Psoas muscle (tissue), 8 donors: ENCODE data around the gene HOXD1. TPM values are rescaled to one million over a fixed set of nuclear protein-coding genes. Genes with fewer than 3 reads are reported as not detected.

ENCODE experiments used
- ATAC-seq, 4 donors: fragments of 200-7000 bp; cut with Tn5 transposase; one replicate each; pipeline ENCODE4 v1.9.1; 2020; ENCODE audit warnings: moderate library complexity in 3 of 4, mild to moderate bottlenecking in 2 of 4
- DNase-seq, 2 donors: peaks; one replicate each; pipeline ENCODE4 v3.0.0-alpha.2; 2020
- H3K27ac ChIP-seq: fragments of 200-600 bp; one replicate; pipeline ENCODE4 v1.8.0; 2022
- H3K27me3 ChIP-seq, 3 donors: fragments of 200-600 bp in 1 of 3; one replicate each; pipeline versions ENCODE4 v1.6.1 to v1.8.0; 2013 to 2022; ENCODE audit warnings: low read length in 2 of 3, mild to moderate bottlenecking in 2 of 3, moderate library complexity in 1 of 3; ENCODE audit not compliant: insufficient read depth in 3 of 3
- H3K36me3 ChIP-seq, 2 donors: fragments of 200-600 bp in 1 of 2; one replicate each; pipeline versions ENCODE4 v1.6.1 to v1.8.0; 2013 to 2022; ENCODE audit warnings: low read depth in 1 of 2, mild to moderate bottlenecking in 1 of 2, moderate library complexity in 1 of 2; ENCODE audit not compliant: insufficient read depth in 1 of 2
- H3K4me1 ChIP-seq: fragments of 200-600 bp; one replicate; pipeline ENCODE4 v1.8.0; 2022
- H3K4me3 ChIP-seq: fragments of 200-600 bp; one replicate; pipeline ENCODE4 v1.8.0; 2022; ENCODE audit warnings: mild to moderate bottlenecking
- H3K9me3 ChIP-seq: fragments of 200-600 bp; one replicate; pipeline ENCODE4 v1.8.0; 2022
- CTCF ChIP-seq: fragments of 200-600 bp; IDR thresholded peaks from one replicate; pipeline ENCODE4 v1.8.0; 2022; ENCODE audit warnings: antibody characterized with exemption
- whole genome bisulfite sequencing, 3 donors: extraction: QIAGEN DNeasy Blood & Tissue Kit; methylation state at CpG; one replicate each; pipeline versions ENCODE4 v1.1.6 to v1.1.7; 2013; 5-methylcytosine and 5-hydroxymethylcytosine counted together
- intact Hi-C, 2 donors: fragments of 100-400 bp; cut with DNase I; formaldehyde crosslinking; loops; one replicate each; pipeline versions ENCODE4 v1.11.0 to v1.14.2; 2022
- polyA plus RNA-seq, 3 donors: library from polyadenylated mRNA; stranded (reverse); fragments of 200-250 nt; gene quantifications; one replicate each; pipeline ENCODE4 v1.2.3, GENCODE V29; 2013
- total RNA-seq, 4 donors: library from RNA; stranded (reverse); fragmentation: NEBNext Ultra II Directional in 2 of 4; extraction: Animal tissue kit (Norgen Biotek cat#: 25700) in 2 of 4; gene quantifications; one replicate each; pipeline versions ENCODE4 v1.2.1 to v1.2.4, GENCODE V29; 2021 to 2023
- donor health status: healthy with polysubstance abuse.
- donor health status: DM: no; HTN: no; CAD: no; lungs with moderate emphysema.
- donor health status: Bipolar disorder and iron deficiency.
- donor health status: healthy.
- donor health status: DM: yes; HTN: yes; CAD: no.
- donor health status: DM: no; HTN: no; CAD: no.
- donor health status: DM: no; HTN: no; CAD: no.
- donor health status: DM: yes; HTN: yes; CAD: no.

Gene HOXD1
- total and polyA plus RNA-seq, 7 donors = 0.12 to 0.79 (median 0.16) TPM; not detected in 3

GRCh38 chr2:176149481-176149938 is 39.0 kb upstream of the HOXD1 start:
- DNase-seq (no peak), ATAC-seq (no peak)
- H3K27me3 ChIP-seq = no peaks in the 10 kb centered on the region
- no peak overlapping the region for H3K4me3 ChIP-seq
- WGBS, 3 donors = 83 to 90% (median 86%) methylated on average over 22 of the region's 22 CpGs
- H3K4me1 ChIP-seq = peaks cover 9% of the 10 kb centered on the region
- no peaks in the 10 kb centered on the region for H3K9me3 ChIP-seq
- intact Hi-C loops = no loop called here
- H3K36me3 ChIP-seq = peaks cover 2 to 34% of the 10 kb centered on the region in 2 donors
- TF ChIP-seq CTCF = no peak
- H3K27ac ChIP-seq = no peak overlapping the region

- Histone ChIP-seq H3K4me1 (peaks cover 9% of the 10 kb centered on the region), H3K27ac (no peak overlapping the region), H3K36me3 (peaks cover 2 to 38% of the 10 kb centered on the region in 2 donors), H3K9me3 (no peaks in the 10 kb centered on the region), H3K4me3 (no peak overlapping the region), H3K27me3 (no peaks in the 10 kb centered on the region)
- no peak for DNase-seq
- TF ChIP-seq CTCF = no peak
- intact Hi-C loops = no loop called here
- ATAC-seq = no peak
- 82 to 85% (median 82%) methylated on average over 24 of the region's 24 CpGs for WGBS, 3 donors
Measured at GRCh38 chr2:176149939-176150583, 38.4 kb upstream of the HOXD1 start.

GRCh38 chr2:176150584-176151441 is 37.7 kb upstream of the HOXD1 start:
- intact Hi-C loops = no loop called here
- Histone ChIP-seq H3K9me3 (no peaks in the 10 kb centered on the region), H3K27me3 (no peaks in the 10 kb centered on the region), H3K4me1 (peaks cover 2% of the 10 kb centered on the region), H3K36me3 (peaks cover 2 to 45% of the 10 kb centered on the region in 2 donors), H3K27ac (no peak overlapping the region), H3K4me3 (no peak overlapping the region)
- ATAC-seq = no peak
- DNase-seq = no peak
- 86 to 90% (median 89%) methylated on average over 14 of the region's 14 CpGs for WGBS, 3 donors
- TF ChIP-seq CTCF = no peak

DNA sequence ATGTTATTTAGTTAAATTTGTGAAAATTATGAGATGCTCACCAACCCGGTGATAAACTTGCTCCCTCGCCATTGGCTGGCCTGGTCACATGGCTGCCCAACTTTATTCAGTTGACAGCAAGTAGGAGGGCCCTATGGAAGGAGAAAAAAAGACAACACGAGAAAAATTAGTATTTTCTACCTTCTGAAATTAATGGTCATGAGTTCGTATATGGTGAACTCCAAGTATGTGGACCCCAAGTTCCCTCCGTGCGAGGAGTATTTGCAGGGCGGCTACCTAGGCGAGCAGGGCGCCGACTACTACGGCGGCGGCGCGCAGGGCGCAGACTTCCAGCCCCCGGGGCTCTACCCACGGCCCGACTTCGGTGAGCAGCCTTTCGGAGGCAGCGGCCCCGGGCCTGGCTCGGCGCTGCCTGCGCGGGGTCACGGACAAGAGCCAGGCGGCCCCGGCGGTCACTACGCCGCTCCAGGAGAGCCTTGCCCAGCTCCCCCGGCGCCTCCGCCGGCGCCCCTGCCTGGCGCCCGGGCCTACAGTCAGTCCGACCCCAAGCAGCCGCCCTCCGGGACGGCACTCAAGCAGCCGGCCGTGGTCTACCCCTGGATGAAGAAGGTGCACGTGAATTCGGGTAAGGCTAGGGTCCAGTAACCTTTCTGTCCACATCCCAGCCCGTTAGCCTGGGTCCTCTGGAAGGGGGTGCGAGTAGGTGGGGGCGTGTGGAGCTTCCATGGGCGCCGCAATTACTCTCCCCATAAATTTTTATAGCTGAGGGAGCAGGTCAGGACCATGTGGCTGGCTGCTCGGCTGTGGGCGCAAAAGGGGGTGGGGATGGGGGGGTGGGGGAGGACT is 36.8 kb upstream of the HOXD1 start, which contains the start of gene HOXD4:
Gene HOXD4 (plus strand): TSS at position 109 of the 846 bp plus-strand sequence. CDS start 84 bp downstream, at position 193.
- DNase-seq (peak in 1 of 2 donors; percentile 34), ATAC-seq (no peak)
- WGBS, 3 donors = 76 to 85% (median 82%) methylated on average over 55 of the region's 55 CpGs

More for the DNA sequence above, 36.8 kb upstream of the HOXD1 start, which contains the start of gene HOXD4:
- H3K4me1 ChIP-seq = no peaks in the 10 kb centered on the region
- no peaks in the 10 kb centered on the region for H3K27me3 ChIP-seq
- H3K9me3 ChIP-seq = no peaks in the 10 kb centered on the region
- peaks cover 2 to 49% of the 10 kb centered on the region in 2 donors for H3K36me3 ChIP-seq
- H3K27ac ChIP-seq = no peak within 1 kb of the TSS
- TF ChIP-seq CTCF = no peak
- intact Hi-C loops = no loop called here
- H3K4me3 ChIP-seq = no peak within 1 kb of the TSS
